HG02759 (cell line): Measurements from ENCODE around the gene OTOP1.
A peak's percentile ranks its signal among the peaks of the same experiment; 100 is the strongest.
"Not testable (repeated sequence)": the region's sequence is repeated elsewhere in the genome, so short reads cannot be mapped to it uniquely, and the experiment has no call there.

Source experiments
- ATAC-seq: cut with Tn5 transposase; IDR thresholded peaks from one replicate; pipeline ENCODE4 v1.9.1; 2021; ENCODE audit warnings: mild to moderate bottlenecking, moderate library complexity; ENCODE audit not compliant: unreplicated experiment

Gene OTOP1

GRCh38 chr4:4226606-4227438 lies at the start of gene OTOP1:
TSS of gene OTOP1 (minus strand) at chr4:4226929. CDS start at chr4:4226864, 65 bp downstream.
- ATAC-seq: no peak

DNA sequence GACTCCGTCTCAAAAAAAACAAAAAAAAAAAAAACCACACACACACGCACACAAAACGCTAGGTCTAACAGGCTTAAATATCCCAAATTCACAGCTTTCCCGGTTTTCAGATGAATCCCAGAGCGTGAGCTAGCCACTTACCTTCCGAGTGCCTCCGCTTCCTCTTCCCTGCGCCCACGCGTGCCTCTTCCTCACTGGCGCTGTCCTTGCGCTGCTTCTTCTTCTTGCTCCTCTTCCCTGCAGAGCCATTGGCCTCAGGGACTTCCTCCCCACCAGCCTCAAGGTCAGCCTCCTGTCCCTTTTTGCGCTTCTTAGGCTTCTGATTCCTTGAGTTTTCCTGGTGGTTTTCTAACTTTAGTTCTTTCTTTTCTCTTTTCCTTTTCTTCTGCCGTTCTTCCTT lies 47.5 kb upstream of the OTOP1 start:
- ATAC-seq: no peak

DNA sequence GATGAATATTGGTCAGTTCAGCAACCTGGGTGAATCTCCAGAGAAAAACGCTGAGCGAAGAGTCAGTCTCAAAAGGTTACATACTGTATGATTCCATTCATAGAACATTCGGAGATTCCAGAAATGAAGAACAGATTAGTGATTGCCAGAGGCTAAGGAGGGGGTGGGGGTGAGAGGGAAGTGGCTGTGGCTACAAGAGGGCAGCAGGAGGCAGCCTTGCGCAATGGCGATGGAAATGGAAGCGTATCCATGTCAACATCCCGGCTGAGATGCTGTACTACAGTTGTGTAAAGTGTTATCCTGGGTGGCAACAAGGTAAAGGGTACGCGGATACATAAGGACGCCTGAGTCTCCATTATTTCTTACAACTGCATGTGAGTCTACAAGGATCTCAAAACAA lies 45.2 kb upstream of the OTOP1 start:
- ATAC-seq: no peak

GRCh38 chr4:4270529-4270928 lies 43.8 kb upstream of the OTOP1 start:
- no peak for ATAC-seq

DNA sequence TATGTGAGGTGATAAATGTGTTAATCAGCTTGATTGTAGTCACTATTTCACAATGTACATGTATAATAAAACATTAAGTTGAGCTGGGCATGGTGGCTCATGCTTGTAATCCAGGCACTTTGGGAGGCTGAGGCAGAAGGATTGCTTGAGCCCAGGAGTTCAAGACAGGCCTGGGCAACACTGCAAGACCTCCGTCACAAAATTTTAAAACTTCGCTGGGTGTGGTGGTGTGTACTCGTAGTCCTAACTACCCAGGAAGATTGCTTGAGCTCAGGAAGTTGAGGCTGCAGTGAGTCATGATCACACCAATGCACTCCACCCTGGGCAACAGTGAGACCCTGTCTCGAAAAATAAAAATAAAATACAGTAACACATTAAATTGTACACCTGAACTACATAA lies 43.1 kb upstream of the OTOP1 start:
- no peak for ATAC-seq

DNA sequence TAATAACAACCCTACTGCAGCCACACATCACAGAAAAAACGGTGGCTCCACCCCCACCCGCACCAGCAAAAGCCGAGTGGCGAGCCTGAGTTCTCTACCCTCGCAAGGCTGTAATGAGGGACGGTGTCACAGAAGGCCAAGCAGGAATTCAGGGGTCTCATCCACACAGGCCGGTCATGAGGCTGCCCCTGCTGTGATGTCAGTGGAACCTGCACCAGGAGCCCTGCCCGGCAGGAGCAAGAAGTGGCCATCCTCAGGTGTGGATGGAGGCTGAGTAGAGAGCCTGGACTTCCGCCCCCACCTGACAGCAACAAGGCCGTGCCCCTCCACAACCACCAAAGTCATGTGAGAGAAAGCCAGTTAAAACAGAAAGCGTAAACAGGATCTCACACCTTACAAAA lies 42.6 kb upstream of the OTOP1 start:
- no peak for ATAC-seq

GRCh38 chr4:4268776-4269175 lies 42.0 kb upstream of the OTOP1 start:
- no peak for ATAC-seq

DNA sequence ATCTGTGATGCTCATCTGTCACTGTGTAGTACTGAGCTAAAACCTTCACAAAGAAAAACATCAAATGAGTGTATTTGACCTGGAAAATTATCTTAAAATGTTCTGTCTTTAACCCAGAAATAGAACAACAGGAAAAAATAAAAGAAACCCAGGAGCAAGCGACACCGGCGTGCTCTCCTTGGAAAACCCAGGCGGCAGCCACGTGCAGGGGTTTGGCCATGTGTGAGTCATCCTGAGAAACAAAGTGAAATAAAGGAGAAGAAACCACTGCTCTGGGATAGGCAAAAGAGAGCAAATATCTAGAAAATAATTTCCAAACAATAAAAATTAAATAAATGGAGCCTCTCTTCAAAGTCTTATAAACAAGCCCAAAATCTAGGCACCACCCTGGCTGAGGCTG lies 41.3 kb upstream of the OTOP1 start:
- ATAC-seq: no peak

GRCh38 chr4:4260185-4260751 lies 33.5 kb upstream of the OTOP1 start:
- ATAC-seq: no peak

GRCh38 chr4:4259484-4260100 lies 32.9 kb upstream of the OTOP1 start:
- ATAC-seq: no peak

- ATAC-seq: not testable (repeated sequence)
Measured at GRCh38 chr4:4257705-4258104, 31.0 kb upstream of the OTOP1 start.

DNA sequence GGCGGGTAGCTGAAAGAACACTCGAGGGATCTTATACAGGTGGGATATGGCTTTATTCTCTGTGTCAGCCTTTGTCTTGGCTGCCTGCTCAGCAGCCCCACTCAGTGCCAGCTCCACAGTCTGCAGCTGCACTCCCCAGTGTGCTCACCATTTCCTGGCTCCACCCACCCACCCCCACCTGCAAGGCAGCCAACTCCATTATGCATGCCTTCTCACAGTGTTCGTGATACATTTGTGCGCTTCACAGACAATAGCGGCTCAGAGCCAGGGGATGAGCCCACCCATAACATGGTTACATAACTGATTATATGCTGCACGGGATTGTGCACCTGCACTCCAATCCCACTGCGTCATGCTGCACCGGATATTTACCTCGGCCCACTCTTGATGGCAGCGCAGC lies 30.1 kb upstream of the OTOP1 start:
- no peak for ATAC-seq

DNA sequence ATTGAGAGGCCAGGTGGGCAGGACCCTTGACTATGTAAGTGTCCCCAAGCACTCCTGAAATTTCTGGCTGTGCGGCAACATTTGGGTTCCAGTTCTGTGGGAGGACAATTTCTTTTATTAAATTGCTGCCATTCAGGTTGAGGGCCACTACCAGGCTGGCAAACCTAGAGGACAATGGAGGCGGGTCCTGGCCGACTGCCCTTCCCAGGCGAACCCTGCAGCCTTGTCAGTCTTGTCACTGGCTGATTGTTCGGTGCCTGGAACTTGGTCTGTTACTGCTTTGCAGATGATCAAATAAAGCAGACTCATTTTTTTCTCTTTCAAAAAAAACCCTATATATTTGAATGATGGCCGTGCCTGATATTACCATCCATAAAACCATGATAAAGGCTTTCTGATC lies 27.9 kb upstream of the OTOP1 start:
- no peak for ATAC-seq

GRCh38 chr4:4254199-4254598 lies 27.5 kb upstream of the OTOP1 start:
- ATAC-seq: no peak

DNA sequence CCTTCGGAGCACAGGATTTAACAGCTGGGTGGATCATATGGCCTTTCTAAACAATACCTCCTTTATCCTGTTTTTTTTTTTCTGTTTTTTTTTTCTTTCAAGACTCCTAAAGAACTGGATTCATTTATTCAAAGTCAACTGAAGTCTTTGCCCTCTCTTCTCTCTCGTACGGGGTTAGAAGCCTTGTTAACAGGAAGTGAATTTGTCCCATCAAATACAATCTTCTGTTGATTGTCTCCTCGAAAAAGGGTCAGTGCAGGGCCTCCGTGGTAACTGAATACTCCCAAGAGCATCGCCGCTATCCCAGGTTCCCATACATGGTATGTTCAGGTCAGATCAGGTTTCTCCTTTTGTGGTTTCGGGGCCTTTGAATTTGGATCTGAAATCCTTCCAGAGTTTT lies 23.1 kb upstream of the OTOP1 start:
- ATAC-seq: no peak

DNA sequence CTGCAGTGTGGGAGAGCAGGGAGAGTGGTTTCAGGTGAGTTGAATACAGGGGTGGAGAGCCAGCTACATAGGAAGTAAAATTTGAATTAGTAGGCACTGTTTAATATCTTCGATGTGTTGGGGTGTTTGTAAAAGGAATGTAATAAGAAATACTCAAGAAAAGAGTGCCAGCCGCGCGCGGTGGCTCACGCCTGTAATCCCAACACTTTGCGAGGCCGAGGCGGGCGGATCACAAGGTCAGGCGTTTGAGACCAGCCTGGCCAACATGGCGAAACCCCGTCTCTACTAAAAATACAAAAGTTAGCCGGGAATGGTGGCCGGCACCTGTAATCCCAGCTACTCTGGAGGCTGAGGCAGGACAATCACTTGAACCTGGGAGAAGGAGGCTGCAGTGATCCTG lies 22.6 kb upstream of the OTOP1 start:
- ATAC-seq: not testable (repeated sequence)

- ATAC-seq: no peak
Measured at GRCh38 chr4:4248885-4249203, 22.1 kb upstream of the OTOP1 start.

- peak; percentile 99 for ATAC-seq
Measured at GRCh38 chr4:4248029-4248884, 21.5 kb upstream of the OTOP1 start, which contains the start of gene TMEM128. TSS of gene TMEM128 (minus strand) at chr4:4248223. CDS start at chr4:4248202, 21 bp downstream.

DNA sequence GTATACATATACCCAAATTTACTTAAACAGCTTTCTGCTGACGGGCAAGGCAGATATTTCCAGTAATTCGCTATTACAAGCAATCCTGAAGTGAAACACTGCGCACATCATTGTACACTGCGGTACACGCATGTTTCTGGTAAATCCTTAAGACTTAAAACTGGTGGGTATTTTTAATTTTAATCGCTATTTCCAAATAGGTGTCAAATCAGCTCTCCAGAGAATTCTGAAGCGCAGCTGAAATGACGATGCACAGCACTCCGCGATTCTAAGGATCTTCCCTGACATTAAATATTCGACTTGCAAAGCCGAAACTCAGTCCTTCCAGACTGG lies 20.9 kb upstream of the OTOP1 start:
- peak; percentile 45 for ATAC-seq

- ATAC-seq: no peak
Measured at GRCh38 chr4:4245172-4245571, 18.4 kb upstream of the OTOP1 start.

GRCh38 chr4:4239551-4239950 lies 12.8 kb upstream of the OTOP1 start:
- ATAC-seq: not testable (repeated sequence)
